HG03064 (cell line): ENCODE data around the gene TTYH3.

Source experiments
- ATAC-seq: cut with Tn5 transposase; IDR thresholded peaks from one replicate; pipeline ENCODE4 v1.9.1; 2021; ENCODE audit warnings: low read depth; ENCODE audit not compliant: unreplicated experiment

Gene TTYH3

DNA sequence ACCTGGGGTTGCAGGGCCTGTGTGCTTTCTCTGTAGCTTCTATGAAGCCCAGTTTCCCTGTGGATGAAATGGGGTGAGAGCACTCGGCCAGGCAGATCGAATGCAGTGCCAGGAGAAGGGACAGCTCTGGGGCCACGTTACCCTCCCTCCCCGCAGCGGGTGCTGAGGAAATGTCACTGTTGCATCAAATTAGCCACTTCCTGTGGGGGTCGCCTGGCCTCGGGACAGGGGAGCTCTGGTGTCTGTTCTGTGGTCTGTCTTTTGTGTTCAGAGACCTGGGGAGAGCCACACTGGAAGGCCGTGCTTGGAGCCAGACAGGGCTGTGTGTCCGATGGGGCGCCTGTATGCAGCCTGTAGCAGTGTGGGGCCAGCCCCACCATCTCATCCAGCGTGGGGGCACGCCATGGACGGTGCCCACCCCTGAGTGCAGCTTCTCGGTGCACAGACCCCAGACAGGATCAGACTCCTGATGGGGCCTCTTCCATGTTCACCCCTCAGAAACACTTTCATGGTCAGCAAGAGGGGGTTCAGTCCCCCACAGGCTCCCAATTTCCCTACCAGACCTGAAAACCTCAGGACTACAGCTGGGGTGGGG lies 13.6 kb downstream of the TTYH3 start:
- peak; percentile 61 for ATAC-seq

DNA sequence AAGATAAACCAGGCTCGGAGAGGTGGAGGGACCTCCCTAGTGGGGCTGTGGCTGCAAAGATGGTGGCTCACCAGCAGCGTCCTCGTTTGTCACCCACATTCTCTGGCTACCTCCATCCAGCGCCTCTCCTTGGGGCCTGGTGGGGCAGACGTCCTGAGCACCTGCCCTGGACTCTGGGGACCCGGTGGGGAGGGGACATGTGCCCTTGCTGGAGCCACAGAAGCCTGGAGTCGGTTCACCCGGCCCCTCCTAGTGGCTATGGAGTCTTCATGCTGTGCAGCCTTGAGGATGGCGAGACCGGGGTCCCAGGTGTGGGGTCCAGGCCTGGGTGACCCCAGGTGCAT lies 14.5 kb downstream of the TTYH3 start:
- ATAC-seq = no peak

DNA sequence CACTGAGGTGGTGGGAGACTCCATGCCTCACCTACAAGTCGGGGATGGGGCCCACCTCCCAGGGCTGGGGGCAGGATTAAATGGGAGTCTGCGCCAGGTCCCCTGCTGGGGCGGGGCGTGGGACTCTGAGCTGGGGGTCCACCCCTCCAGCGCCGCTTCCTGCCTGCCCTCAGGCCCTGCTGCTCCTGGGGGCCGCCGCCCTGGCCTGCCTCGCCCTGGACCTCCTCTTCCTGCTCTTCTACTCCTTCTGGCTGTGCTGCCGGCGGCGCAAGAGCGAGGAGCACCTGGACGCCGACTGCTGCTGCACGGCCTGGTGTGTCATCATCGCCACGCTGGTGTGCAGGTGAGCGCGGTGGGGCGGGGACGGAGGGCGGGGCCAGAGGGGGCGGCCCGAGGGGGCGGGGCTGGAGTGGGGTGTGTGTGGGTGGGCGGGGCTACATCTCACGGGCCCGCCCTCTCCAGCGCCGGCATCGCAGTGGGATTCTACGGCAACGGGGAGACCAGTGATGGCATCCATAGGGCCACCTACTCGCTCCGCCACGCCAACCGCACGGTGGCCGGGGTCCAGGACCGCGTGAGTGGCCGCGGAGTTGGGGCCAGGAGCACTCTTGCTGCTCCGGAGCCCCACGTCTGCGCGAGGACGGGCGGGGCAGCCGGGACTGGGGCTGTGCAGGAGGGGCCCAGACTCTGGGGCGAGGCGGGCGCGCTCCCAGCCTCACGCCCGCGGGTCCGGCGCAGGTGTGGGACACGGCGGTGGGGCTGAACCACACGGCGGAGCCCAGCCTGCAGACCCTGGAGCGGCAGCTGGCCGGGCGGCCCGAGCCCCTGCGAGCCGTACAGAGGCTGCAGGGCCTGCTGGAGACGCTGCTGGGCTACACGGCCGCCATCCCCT lies 15.1 kb downstream of the TTYH3 start:
- ATAC-seq = no peak

DNA sequence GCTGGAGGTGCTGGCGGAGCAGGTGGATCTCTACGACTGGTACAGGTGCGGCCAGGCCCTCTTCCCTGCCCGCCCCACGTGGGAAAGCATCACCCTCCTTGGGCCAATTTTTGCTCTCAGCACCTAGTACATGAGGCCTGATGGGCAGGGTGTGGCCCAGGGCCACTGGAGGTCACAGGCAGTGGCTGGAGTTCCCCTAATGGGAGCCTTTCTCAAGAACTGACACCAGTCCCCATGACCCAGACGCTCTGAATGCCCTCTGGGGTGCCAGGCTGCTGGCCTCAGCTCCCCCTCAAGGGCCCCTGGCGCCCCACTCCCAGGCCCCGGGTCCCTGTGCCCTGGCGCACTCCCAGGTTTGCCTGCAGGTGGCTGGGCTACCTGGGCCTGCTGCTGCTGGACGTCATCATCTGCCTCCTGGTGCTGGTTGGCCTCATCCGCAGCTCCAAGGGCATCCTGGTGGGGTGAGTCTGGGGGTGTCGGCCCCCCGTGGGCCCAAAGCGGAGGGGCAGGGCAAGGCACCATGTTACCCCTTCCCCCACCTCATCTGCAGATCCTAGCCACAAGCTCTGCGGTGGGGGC lies 15.9 kb downstream of the TTYH3 start:
- no peak for ATAC-seq

DNA sequence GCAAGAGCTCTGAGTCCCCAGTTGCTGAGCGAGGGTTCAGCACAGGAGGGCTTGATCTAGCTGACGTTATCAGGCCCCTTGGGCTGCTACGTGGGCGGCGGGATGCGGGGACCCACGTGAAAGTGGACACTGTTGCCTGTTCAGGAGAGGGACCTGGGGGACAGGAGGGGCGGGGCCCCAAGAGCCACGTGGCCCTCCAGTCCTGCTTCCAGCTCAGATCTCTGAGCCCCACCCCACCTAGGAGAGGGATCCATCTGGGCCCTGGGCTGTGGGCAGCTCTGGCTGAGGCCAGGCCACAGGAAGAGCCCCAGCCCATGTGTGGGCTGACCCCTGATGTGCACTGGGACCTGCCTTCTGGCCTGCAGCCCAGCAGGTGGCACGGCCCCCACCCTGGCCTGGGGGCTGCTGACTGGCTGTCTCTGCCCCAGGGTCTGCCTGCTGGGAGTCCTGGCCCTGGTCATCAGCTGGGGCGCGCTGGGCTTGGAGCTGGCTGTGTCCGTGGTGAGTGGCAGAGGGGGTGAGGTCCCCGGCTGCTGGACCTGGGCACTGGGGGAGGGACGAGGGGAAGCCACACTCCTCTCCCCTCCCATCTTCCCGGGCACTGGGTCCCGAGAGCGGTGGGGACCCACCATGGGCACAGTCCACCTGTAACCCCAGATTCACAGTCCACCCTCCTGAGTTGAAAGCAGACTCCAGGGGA lies 17.5 kb downstream of the TTYH3 start:
- no peak for ATAC-seq

DNA sequence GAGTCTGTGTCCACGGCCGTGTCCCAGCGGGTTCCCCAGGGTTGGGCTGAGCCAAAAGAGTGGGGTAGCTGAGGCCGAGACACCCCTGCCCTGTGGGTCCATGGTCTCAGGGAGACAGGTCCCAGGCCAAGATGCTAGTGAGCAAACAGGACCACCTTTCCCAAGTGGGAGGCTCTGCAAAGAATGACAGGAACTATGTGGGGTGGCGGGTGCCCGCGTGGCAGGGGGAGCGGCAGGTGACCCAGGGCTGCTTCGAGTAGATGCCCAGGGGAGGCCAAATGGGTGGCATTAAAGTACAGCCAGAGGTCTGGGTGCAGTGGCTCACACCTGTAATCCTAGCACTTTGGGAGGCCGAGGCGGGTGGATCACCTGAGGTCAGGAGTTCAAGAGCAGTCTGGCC lies 18.2 kb downstream of the TTYH3 start:
- no peak for ATAC-seq

DNA sequence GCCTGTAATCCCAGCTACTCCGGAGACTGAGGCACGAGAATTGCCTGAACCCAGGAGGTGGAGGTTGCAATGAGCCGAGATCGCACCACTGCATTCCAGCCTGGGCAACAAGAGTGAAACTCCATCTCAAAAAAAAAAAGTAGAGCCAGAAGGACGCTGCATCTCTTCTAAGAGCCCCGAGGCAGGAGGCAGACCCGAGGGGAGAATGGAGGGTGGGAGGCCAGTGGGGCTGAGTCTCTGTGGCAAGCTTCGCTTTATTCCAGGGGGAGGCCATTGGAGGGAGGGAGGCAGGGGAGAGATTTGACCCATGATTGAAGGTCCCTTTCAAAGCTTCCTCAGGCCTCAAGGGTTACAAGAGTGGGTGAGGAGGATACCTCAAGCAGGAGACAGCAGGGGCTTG lies 18.7 kb downstream of the TTYH3 start:
- ATAC-seq = no peak

DNA sequence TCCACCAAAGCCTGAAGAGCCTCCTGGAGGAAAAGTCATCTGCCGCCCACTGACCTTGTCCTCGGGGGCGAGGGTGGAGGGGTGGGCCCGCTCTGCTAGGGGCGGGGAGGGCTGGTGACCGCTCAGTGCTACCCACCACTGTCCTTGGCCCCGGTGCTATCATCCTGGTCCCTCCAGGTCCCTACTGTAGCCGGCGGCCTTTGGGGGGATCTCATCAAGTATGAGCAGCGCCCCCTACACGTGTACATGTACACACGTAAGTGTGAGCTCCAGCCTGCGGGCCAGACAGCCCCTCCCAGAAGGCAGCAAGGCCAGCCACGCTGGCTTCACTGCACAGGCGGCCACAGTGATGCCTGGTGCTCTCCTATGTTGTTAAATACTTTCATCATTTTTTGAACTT lies 19.6 kb downstream of the TTYH3 start:
- ATAC-seq = no peak

DNA sequence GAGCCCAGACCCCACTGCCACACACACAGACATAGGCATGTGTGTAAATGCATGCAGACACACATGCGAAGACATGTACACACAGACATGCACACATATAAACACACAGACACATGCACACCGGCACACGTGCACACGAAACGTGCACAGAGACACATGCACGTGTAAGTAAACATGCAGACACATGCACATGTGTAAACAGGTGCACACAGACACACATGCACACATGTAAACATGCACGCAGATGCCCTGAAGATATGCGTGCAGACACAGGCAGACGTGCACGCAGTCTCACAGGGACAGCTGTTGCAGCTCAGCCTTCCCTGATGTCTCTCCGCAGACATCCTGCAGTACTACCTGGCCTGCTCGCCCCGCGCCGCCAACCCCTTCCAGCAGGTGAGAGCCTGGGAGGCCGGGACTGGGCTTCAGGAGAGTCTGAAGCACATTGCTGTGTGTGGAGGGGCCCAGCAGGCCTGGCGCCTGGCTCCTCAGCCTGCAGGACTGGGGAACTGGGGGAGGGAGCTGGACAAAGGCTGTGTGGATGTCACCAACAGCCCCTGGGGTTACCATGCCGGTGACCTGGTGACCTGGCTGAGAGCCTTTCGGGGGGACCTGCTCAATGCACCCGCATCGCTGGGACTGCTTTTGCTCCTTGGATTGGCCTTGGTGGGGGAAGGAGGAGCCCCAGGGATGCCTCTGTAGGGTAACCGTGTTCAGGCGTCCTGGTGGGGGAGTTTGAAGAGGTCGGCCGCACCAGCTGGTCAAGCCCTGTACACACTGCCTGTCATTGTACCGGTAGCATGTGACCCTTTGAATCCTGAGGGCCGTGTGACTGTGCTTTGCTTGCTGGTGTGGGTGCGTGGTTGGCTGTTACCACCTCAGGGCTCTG lies 20.3 kb downstream of the TTYH3 start:
- ATAC-seq = no peak

DNA sequence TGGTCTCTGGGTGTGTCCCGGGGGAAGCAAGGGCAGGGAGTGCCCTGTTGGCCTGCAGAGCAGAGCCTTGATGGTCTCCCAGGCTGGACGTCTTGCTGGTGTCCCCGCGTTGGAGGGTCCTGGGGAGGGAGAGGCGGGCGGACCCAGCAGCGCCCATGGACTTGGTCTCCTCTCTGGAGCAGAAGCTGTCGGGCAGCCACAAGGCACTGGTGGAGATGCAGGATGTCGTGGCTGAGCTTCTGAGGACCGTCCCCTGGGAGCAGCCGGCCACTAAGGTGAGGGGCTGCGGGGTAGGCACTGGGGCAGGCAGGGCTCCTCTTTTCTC lies 20.9 kb downstream of the TTYH3 start:
- no peak for ATAC-seq

DNA sequence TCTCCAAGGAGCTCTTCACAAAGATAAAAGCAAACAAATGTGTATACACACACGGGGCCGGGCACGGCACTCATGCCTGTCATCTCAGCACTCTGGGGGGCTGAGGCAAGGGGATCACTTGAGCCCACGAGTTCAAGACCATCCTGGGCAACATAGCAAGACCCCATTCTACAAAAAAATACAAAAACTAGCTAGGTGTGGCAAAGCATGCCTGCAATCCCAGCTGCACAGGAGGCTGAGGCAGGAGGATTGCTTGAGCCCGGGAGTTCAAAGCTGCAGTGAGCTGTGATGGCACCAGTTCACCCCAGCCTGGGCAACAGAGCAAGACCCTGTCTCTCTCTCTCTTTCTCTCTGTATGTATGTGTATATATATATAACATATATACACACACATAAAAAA lies 22.3 kb downstream of the TTYH3 start:
- no peak for ATAC-seq

DNA sequence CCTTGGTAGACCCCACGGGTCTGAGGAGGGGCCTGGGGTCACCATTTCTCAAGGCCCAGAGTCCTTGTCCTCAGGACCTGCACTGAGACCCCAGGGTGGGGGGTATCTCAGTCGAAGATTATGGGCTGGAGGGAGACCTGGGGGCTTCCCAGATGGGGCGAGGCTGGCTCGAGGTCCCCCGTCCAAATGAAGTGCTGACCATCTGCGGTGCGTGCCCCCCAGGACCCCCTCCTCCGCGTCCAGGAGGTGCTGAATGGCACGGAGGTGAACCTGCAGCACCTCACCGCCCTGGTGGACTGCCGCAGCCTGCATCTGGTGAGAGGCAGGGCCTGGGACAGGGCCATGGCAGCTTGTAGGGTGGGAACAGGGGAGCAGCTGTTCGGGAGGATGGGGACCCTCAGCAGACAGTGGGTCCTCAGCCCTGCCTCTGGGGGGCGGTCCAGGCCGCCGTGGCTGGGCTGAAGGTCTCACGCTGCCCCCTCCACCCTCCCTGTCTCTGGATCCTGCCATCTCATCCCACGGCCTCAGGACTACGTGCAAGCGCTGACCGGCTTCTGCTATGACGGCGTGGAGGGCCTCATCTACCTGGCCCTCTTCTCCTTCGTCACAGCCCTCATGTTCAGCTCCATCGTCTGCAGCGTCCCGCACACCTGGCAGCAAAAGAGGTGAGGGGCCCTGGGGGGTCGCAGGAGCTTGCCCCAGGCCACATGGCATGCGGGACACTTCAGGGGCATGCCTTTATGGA lies 24.3 kb downstream of the TTYH3 start:
- no peak for ATAC-seq

DNA sequence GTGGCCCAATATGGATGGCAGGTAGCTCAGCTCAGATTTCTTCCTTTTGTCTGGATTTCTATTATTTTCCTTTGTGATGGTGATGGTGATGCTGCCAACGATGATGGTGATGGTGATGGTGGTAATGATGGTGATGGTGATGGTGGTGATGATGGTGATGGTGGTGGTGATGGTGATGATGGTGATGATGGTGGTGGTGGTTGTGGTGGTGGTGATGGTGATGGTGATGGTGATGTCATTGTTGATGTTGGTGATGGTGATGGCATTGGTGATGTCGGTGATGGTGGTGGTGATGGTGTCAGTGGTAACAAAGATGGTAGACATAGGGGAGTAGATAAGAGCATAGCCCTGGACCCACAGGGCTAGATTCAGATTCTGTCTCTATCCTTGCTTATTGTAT lies 25.4 kb downstream of the TTYH3 start:
- ATAC-seq = no peak

DNA sequence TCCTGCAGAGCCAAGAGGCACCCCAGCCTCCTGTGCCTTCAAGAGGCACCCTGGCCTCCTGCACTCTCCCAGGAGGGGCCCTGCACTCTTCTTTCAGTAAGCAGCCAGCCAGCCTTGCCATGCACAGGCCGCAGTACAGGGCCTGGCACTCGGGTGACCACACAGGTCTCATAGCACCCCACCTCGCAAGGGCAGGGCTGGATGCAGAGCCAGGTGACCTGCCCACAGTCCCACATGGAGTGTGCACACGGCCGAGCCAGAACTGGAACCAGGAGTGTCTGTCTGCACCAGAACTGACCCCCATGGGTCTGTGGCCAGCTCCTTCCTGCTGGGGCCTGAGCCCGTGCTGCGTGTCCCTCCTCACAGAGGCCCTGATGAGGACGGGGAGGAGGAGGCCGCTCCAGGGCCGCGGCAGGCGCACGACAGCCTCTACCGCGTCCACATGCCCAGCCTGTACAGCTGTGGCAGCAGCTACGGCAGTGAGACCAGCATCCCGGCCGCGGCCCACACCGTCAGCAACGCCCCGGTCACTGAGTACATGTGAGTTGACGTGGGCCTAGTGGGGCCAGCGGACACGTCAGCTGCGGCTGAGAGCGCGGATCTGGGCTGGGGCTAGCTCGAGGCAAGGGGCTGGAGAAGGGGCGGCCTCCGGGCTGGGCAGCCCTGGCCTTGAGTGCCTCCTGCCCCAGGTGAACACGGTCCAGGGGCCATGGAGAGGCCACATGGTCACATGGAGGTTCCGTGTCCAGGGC lies 26.3 kb downstream of the TTYH3 start:
- no peak for ATAC-seq

DNA sequence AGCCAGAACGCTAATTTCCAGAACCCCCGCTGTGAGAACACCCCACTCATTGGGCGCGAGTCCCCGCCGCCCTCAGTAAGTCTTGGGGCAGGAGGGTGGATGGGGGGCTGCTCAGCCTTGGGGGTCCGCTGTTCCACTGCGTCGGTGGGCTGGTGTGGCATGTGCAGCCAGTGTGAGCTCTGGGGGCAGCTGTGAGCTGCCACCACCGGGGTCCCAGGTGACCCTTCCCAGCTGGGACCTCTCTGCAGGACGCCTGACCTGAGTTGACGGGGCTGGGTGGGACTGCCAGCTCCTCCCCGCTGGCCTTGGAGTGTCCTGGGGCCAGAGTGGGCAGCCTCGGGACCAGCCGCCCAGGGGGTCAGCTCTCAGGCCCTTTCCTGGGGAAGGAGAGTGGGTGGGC lies 27.2 kb downstream of the TTYH3 start:
- no peak for ATAC-seq

DNA sequence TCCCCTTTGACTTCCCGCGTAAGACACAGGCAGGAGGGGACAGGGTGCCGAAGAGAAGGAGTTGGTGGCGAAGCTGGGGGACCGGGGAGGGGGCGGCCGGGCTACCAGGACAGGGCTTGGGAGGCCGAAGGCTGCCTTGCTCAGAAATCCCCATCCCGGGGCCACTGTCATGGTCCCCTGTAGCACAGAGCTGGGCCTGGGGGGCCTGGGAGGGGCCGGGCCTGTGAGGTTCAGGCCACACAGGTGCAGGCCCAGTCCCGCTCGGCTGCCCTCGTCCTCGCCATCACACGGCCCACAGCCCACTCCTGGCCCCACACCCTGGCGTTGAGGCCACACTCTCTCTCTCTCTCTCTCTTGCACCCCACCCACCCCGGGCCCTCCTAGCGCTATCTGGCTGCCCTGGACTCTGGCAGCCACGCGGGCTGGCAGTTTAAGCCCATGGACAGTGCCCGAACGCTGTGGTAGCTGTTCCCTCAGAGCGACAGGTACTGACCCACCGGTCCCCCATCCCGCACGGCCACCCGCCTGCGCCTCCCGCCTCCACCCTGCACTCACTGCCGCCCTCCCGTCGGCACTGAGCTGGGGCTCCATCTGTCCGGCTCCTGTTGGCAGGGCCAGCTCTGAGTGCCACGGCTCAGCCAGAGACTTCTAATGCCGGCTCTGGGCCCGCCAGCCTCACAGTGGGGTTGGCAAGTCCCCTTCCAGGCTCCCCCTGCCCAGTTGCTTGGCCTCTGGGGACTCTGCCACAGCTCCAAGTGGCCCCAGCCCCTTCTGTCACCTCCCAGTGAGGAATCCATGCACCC lies 28.0 kb downstream of the TTYH3 start:
- no peak for ATAC-seq

DNA sequence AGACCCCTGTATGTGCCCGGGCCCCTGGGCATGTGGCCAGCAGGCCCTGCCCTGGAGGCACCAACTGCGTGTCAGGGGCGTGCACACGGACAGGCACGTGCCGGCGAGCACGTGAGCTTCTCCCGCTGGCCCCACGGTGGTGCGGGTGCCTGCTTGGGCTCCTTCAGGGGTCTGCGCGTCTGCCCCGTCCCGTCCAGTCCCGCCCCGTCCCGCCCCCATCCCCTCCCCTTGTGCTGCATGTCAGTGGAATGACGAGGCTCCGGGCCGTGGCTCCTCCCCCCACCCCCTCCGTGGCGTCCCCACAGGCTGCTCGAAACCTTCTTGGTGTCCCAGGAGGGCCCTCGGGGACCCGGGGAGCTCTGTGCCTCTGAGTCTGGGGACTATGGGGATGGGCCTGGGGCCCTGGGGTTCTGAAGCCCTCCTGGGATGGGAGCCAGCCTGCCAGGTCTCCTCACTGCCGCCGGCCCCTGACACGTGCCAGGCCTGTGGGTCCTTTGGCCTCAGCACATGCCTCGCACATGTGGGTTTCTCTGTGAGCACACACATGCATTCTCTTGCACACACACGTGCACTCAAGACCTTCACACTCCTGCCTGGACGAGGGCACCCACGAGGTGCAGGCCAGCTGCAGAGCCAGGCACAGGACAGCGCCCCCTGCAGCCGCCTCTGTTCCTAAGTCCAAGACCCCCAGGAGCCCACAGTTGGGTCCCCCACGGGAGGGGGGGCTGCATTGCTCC lies 28.7 kb downstream of the TTYH3 start:
- ATAC-seq = no peak

DNA sequence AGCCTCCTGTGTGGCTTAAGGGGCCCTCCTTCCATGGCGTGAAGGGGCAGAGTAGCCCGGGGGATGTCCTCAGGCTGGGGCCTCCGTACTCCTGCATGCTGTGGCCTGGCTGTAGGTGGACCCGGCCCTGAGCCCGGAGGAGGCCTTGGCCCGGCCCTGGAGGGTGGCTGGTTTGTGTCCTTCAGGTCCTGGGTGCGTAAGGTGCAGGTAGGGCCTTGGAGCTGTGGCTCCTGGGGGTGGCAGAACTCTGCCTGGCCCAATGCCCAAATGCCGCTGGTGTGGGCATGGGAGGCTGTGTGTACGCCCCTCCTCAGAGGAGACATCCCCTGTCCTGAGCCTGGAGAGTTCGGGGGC lies 29.3 kb downstream of the TTYH3 start:
- no peak for ATAC-seq
